ENCODE measurements around the gene CHERP. TPM values are rescaled to one million over a fixed set of nuclear protein-coding genes. Genes with fewer than 3 reads are reported as not detected.

Gene CHERP, protein sequence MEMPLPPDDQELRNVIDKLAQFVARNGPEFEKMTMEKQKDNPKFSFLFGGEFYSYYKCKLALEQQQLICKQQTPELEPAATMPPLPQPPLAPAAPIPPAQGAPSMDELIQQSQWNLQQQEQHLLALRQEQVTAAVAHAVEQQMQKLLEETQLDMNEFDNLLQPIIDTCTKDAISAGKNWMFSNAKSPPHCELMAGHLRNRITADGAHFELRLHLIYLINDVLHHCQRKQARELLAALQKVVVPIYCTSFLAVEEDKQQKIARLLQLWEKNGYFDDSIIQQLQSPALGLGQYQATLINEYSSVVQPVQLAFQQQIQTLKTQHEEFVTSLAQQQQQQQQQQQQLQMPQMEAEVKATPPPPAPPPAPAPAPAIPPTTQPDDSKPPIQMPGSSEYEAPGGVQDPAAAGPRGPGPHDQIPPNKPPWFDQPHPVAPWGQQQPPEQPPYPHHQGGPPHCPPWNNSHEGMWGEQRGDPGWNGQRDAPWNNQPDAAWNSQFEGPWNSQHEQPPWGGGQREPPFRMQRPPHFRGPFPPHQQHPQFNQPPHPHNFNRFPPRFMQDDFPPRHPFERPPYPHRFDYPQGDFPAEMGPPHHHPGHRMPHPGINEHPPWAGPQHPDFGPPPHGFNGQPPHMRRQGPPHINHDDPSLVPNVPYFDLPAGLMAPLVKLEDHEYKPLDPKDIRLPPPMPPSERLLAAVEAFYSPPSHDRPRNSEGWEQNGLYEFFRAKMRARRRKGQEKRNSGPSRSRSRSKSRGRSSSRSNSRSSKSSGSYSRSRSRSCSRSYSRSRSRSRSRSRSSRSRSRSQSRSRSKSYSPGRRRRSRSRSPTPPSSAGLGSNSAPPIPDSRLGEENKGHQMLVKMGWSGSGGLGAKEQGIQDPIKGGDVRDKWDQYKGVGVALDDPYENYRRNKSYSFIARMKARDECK
- total RNA-seq = 8.2 and 9.3 TPM in 2 replicates

DNA sequence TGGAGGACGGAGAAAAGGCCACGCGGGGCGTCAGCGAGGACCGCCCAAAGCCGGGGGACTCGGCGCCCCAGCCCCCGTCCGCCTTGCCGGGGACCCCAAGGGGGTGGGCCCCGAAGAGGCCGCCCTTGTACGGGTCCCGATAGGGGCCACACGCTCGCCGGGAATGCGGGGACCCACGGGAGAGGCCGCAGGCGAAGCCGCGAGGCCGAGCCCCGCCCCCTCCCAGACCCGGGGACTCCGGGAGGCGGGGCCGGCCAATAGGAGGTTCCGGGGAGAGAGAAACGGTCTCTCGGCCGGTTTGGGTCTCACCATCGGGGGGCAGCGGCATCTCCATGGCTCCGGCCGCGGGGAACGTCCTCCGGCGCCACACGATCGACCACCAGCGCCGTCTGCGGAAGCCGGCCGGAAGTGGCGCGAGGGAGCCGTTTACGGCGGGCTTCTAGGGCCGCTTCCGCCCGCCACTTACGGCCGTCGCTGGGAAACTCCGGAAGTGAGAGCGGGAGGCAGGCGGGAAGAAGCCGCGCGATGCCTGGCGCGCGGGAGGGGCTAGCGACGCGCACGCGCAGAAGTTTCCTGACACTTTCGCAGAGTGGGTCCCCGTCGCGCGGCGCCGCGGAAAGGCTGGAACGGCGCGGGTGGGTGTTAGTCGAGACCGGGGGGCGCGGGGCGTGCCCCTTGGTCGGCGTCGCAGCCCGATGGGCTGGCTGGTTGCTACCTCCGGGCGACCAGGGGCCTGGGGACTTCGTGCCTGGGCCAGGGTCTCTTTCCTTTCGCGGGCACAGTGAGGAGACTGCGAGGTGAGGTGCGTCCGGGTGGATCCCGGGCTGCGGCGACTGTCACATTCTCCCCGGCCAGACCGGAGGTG is at the start of gene CHERP:
CHERP (minus strand) TSS at position 393 of the 865 bp plus-strand sequence; CDS start at position 334, 59 bp downstream.

DNA sequence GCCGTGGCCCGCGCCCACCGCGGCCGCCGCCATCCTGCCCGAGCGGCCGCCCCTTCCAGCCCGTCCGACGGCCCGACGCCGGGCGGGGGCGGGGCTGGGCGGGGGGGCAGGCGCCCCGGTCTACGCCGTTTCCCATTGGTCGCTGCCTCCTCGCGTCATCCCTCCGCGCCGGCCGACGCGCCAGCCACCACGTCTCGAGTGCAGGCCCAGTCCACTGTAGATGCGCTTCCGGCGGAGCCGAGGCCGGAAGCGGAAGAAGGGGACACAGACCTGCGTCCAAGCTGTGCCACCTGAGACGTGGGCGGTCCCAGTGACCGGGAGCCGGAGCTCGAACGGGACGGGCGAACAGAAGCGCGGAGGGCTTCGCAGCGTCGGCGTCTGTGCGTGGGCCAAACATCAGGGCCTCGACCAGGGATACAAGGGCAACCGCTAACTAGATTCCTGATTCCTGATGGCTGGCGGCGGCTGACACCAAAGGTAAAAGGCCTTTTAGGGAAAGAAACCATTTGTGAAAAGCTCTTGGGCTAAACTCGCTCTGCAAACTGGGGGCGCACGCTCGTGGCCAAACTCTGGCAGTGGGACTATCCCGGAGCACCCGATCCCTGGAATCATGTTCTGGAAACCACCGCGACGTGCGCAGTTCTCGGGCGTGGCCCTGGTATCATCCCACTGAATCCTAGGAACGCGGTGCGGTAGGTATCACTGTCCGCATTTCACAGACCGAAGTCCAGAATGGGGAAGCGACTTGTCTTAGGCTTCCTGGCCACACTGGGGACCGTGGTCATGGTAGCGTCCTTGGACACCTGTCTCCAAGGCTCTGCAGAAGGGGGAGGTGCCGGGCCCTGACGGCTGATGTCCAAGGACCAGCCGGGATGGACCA is 30.3 kb upstream of the CHERP start, which contains the start of gene SLC35E1:
SLC35E1 (minus strand) TSS at position 84 of the 880 bp plus-strand sequence; CDS start at position 33, 51 bp downstream.

DNA sequence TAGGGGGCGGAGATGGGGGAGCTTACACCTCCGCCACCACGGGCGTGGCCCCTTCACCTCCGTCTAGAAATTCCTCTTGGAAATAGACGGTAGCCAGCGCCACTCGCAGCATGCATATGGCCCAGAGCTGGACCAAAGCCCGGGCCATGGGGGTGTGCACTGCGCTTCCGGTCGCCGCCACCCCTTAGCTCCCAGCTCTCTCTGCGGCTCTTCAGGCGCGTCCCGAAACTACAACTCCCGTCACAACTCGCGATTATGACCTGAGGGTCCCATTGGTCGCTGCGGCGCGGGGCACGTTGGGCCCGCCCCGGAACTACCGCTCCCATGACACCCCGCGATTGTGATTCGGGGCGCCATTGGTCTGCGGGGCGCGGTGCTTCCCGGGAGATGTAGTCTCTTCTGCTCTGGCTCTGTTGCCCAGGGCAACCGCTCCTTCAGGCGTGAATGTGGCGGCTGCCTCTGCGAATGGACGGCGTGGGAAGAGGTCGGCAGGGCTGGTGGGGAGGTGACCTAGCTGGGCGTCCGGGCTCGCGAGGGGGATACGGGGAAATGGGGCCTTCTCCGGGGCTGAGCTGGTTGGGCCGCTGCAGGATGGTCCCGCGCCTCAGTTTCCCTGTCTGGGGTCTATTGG is 46.1 kb downstream of the CHERP start, which contains the start of the genes C19orf44 and CALR3:
C19orf44 (plus strand) TSS at position 413 of the 631 bp plus-strand sequence. CDS start 4,399 bp downstream, outside the sequence.
CALR3 (minus strand) TSS at position 186 of the 631 bp plus-strand sequence; CDS start at position 148, 38 bp downstream.

Other genes with a start within 250 kb of the CHERP start
- gene KLF2, start 217.6 kb downstream of the CHERP start, total RNA-seq = 5.1 and 11.7 TPM in 2 replicates
- gene EPS15L1, start 70.5 kb downstream of the CHERP start, total RNA-seq = 11.4 and 16.8 TPM in 2 replicates
- not detected in 2 replicates for gene CALR3, start 46.3 kb downstream of the CHERP start, total RNA-seq
- 3.5 and 4.5 TPM in 2 replicates for gene C19orf44, start 46.0 kb downstream of the CHERP start, total RNA-seq
- gene SLC35E1, start 30.0 kb upstream of the CHERP start, total RNA-seq = 57.2 and 65.5 TPM in 2 replicates
- gene MED26, start 85.8 kb upstream of the CHERP start, total RNA-seq = 5.9 and 7.0 TPM in 2 replicates
- gene SMIM7, start 117.7 kb upstream of the CHERP start, total RNA-seq = 50.0 and 62.9 TPM in 2 replicates
- 5.1 and 8.3 TPM in 2 replicates for gene TMEM38A, start 118.7 kb upstream of the CHERP start, total RNA-seq
- gene NWD1, start 177.4 kb upstream of the CHERP start, total RNA-seq = 0.17 and 0.26 TPM in 2 replicates